Stimulated activated memory B cell treated with anti-CD40 and anti-IgM and Interleukin-4, amounts not matched to agents 10 μg/mL and 1 μg/mL and 100 μg/mL, for 72 hours (primary cell): ENCODE results near the gene NUDT16L1.

ENCODE experiments used
- ATAC-seq: fragments of 150-1000 bp; cut with Tn5 transposase; 2 replicates; pipeline ENCODE4 v1.10.0; 2021
- H3K27ac Mint-ChIP-seq: one replicate; pipeline ENCODE4 v1.8.0; 2022; ENCODE audit warnings: mild to moderate bottlenecking, mixed read lengths
- H3K27me3 Mint-ChIP-seq: one replicate; pipeline ENCODE4 v1.8.0; 2022; ENCODE audit warnings: mixed read lengths
- H3K36me3 Mint-ChIP-seq: one replicate; pipeline ENCODE4 v1.8.0; 2022; ENCODE audit warnings: mixed read lengths
- H3K4me1 Mint-ChIP-seq: one replicate; pipeline ENCODE4 v1.8.0; 2022; ENCODE audit warnings: mixed read lengths
- H3K4me3 Mint-ChIP-seq: one replicate; pipeline ENCODE4 v1.8.0; 2022; ENCODE audit warnings: mild to moderate bottlenecking, moderate library complexity, mixed read lengths
- H3K9me3 Mint-ChIP-seq: one replicate; pipeline ENCODE4 v1.8.0; 2022; ENCODE audit warnings: mixed read lengths

NUDT16L1 gene

GRCh38 chr16:4704491-4704890, 11.1 kb downstream of the NUDT16L1 start:
- Mint-ChIP-seq H3K4me3 (no peak overlapping the region), H3K27me3 (no peaks in the 10 kb centered on the region), H3K9me3 (no peaks in the 10 kb centered on the region), H3K4me1 (no peaks in the 10 kb centered on the region), H3K27ac (no peak overlapping the region), H3K36me3 (peaks cover 37% of the 10 kb centered on the region)
- ATAC-seq, result no peak

GRCh38 chr16:4704913-4705312, 11.6 kb downstream of the NUDT16L1 start:
- peaks cover 37% of the 10 kb centered on the region for H3K36me3 Mint-ChIP-seq
- no peaks in the 10 kb centered on the region for H3K4me1 Mint-ChIP-seq
- ATAC-seq, result no peak
- H3K4me3 Mint-ChIP-seq, result no peak overlapping the region
- H3K9me3 Mint-ChIP-seq, result no peaks in the 10 kb centered on the region
- no peaks in the 10 kb centered on the region for H3K27me3 Mint-ChIP-seq
- no peak overlapping the region for H3K27ac Mint-ChIP-seq

DNA sequence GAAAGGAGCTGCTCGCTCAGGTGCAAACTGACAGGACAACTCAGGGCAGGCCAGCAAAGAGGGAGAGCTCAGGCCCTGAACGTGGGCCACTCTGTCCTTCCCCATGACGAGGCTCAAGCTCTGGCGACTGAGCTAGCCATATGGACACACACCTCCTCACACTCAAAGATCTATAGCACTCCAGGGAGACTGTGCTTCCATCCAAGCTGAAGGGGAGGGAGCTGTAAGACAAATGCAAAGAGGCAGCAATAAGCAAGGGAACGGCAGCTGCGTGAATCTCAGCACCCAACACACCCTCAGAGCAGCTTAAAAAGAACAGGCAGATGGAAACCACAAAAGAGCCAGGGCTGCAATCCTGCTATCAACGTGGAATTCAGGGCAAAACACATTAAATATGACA, 13.5 kb downstream of the NUDT16L1 start:
- Mint-ChIP-seq H3K36me3 (peaks cover 40% of the 10 kb centered on the region), H3K9me3 (no peaks in the 10 kb centered on the region), H3K4me3 (no peak overlapping the region), H3K4me1 (no peaks in the 10 kb centered on the region), H3K27me3 (no peaks in the 10 kb centered on the region), H3K27ac (no peak overlapping the region)
- ATAC-seq, result no peak

DNA sequence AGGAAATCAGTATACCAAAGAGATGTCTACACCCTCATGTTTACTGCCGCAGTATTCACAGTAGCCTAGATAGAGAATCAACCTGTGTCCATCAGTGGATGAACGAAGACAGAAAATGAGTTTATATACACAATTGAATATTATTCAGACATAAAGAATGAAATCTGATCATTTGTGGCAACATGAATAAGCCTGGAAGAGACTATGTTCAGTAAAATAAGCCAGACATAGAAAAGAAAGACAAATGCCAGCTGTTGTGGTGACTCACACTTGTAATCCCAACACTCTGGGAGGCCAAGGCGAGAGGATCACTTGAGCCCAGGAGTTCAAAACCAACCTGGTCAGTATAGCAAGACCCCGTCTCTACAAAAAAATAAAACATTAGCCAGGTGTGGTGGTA, 16.1 kb downstream of the NUDT16L1 start:
- H3K4me3 Mint-ChIP-seq, result no peak overlapping the region
- H3K4me1 Mint-ChIP-seq, result no peaks in the 10 kb centered on the region
- H3K27ac Mint-ChIP-seq, result no peak overlapping the region

GRCh38 chr16:4713663-4714501, 20.5 kb downstream of the NUDT16L1 start:
- H3K9me3 Mint-ChIP-seq, result no peaks in the 10 kb centered on the region
- H3K27me3 Mint-ChIP-seq, result no peaks in the 10 kb centered on the region
- H3K4me3 Mint-ChIP-seq, result no peak overlapping the region
- H3K27ac Mint-ChIP-seq, result no peak overlapping the region
- peaks cover 9% of the 10 kb centered on the region for H3K4me1 Mint-ChIP-seq
- no peak for ATAC-seq
- peaks cover 34% of the 10 kb centered on the region for H3K36me3 Mint-ChIP-seq

More for the DNA sequence above, 16.1 kb downstream of the NUDT16L1 start:
- Mint-ChIP-seq H3K9me3 (no peaks in the 10 kb centered on the region), H3K36me3 (peaks cover 52% of the 10 kb centered on the region), H3K27me3 (no peaks in the 10 kb centered on the region)
- no peak for ATAC-seq

- no peak for ATAC-seq
- Mint-ChIP-seq H3K4me3 (no peak overlapping the region), H3K27me3 (no peaks in the 10 kb centered on the region), H3K9me3 (no peaks in the 10 kb centered on the region), H3K36me3 (peaks cover 26% of the 10 kb centered on the region), H3K4me1 (peaks cover 15% of the 10 kb centered on the region), H3K27ac (no peak overlapping the region)
These were observed 21.6 kb downstream of the NUDT16L1 start for GRCh38 chr16:4714996-4715395.

- peaks cover 16% of the 10 kb centered on the region for H3K36me3 Mint-ChIP-seq
- no peak for ATAC-seq
- H3K4me1 Mint-ChIP-seq, result peaks cover 15% of the 10 kb centered on the region
- H3K27me3 Mint-ChIP-seq, result no peaks in the 10 kb centered on the region
- H3K4me3 Mint-ChIP-seq, result no peak overlapping the region
- peak overlapping the region; percentile 14 for H3K27ac Mint-ChIP-seq
- no peaks in the 10 kb centered on the region for H3K9me3 Mint-ChIP-seq
These were observed 25.1 kb downstream of the NUDT16L1 start for GRCh38 chr16:4718466-4718865.

DNA sequence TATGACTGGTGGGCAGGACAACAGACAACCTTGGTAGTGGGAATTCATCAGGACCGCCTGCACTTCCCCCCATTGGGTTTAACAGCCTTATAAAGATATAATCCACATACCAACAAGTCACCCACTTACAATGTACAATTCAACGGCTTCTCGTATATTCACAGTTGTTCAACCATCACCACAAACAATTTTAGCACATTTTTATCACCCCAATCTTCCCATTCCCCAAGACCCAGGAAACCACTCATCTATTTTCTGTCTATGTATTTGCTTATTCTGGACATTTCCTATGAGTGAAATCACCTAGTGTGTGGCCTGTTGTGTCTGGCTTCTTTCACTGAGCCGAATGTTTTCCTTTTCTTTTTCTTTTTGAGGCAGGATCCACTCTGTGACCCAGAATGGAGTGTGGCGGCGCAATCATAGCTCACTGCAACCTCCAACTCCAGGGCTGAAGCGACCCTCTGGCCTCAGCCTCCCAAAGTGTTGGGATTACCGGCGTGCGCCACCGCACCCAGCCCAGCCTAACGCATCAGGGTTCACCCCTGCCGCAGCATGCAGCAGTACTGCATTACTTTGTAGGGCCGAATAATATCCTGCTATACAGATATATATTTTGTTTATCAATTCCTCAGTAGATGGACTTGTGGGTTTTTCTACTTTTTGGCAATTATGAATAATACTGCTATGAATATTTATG, 29.9 kb downstream of the NUDT16L1 start:
- H3K36me3 Mint-ChIP-seq, result peaks cover 26% of the 10 kb centered on the region
- no peaks in the 10 kb centered on the region for H3K27me3 Mint-ChIP-seq
- peaks cover 13% of the 10 kb centered on the region for H3K4me1 Mint-ChIP-seq
- no peak for ATAC-seq
- H3K4me3 Mint-ChIP-seq, result no peak overlapping the region
- H3K27ac Mint-ChIP-seq, result no peak overlapping the region
- no peaks in the 10 kb centered on the region for H3K9me3 Mint-ChIP-seq

- H3K27me3 Mint-ChIP-seq, result no peaks in the 10 kb centered on the region
- H3K4me3 Mint-ChIP-seq, result no peak overlapping the region
- H3K9me3 Mint-ChIP-seq, result no peaks in the 10 kb centered on the region
- H3K36me3 Mint-ChIP-seq, result peaks cover 26% of the 10 kb centered on the region
- H3K4me1 Mint-ChIP-seq, result no peaks in the 10 kb centered on the region
- no peak overlapping the region for H3K27ac Mint-ChIP-seq
- ATAC-seq, result no peak
These were observed 31.4 kb downstream of the NUDT16L1 start for GRCh38 chr16:4724661-4725270.

GRCh38 chr16:4726616-4727015, 33.3 kb downstream of the NUDT16L1 start:
- ATAC-seq, result no peak
- Mint-ChIP-seq H3K9me3 (no peaks in the 10 kb centered on the region), H3K27me3 (no peaks in the 10 kb centered on the region), H3K36me3 (peaks cover 26% of the 10 kb centered on the region), H3K27ac (no peak overlapping the region), H3K4me1 (no peaks in the 10 kb centered on the region), H3K4me3 (no peak overlapping the region)

GRCh38 chr16:4728676-4729075, 35.3 kb downstream of the NUDT16L1 start:
- Mint-ChIP-seq H3K9me3 (no peaks in the 10 kb centered on the region), H3K36me3 (peaks cover 18% of the 10 kb centered on the region), H3K4me1 (peaks cover 12% of the 10 kb centered on the region), H3K27ac (no peak overlapping the region), H3K4me3 (no peak overlapping the region), H3K27me3 (no peaks in the 10 kb centered on the region)
- no peak for ATAC-seq

DNA sequence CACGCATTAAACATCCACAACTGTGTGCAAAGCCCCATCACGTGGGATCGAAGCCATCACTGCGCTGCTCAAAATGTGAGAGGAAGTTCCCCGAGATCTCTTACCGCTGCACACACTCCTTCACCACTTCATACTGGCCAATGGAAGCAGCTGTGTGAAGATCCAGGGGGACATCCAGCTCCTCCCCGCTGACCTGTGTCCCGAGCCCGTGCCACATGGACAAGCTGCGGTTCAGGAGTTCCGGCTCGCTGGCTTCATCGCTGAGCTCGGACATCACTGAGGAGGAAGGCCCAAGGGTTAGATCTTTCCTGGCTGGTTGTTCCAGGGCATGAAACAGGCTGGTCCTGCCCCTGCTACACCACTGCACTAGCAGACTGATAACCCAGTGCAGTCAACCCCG, 36.5 kb downstream of the NUDT16L1 start:
- H3K36me3 Mint-ChIP-seq, result peaks cover 17% of the 10 kb centered on the region
- H3K27me3 Mint-ChIP-seq, result no peaks in the 10 kb centered on the region
- H3K9me3 Mint-ChIP-seq, result no peaks in the 10 kb centered on the region
- no peak for ATAC-seq
- no peak overlapping the region for H3K4me3 Mint-ChIP-seq
- no peak overlapping the region for H3K27ac Mint-ChIP-seq
- peaks cover 19% of the 10 kb centered on the region for H3K4me1 Mint-ChIP-seq

DNA sequence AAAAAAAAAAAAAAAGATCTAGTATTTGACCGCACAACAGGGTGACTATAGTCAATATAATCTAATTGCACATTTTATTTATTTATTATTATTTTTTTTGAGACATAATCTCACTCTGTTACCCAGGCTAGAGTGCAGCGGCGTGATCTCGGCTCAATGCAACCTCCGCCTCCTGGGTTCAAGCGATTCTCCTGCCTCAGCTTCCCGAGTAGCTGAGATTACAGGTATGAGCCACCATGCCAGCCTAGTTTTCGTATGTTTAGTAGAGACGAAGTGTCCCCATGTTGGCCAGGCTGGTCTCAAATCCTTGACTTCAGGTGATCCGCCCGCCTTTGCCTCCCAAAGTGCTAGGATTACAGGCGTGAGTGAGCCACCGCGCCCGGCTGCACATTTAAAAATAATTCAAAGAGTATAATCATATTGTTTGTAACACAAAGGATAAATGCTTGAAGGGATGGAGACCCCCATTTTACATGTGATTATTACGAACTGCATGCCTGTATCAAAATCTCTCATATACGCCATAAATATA, 39.9 kb downstream of the NUDT16L1 start:
- Mint-ChIP-seq H3K27ac (peak overlapping the region; percentile 84), H3K27me3 (no peaks in the 10 kb centered on the region), H3K9me3 (no peaks in the 10 kb centered on the region), H3K36me3 (no peaks in the 10 kb centered on the region), H3K4me1 (peaks cover 27% of the 10 kb centered on the region), H3K4me3 (peak overlapping the region; percentile 91)
- no peak for ATAC-seq

- H3K27ac Mint-ChIP-seq, result peak overlapping the region; percentile 84
- no peaks in the 10 kb centered on the region for H3K36me3 Mint-ChIP-seq
- no peaks in the 10 kb centered on the region for H3K27me3 Mint-ChIP-seq
- ATAC-seq, result peak; percentile 28
- peaks cover 27% of the 10 kb centered on the region for H3K4me1 Mint-ChIP-seq
- H3K9me3 Mint-ChIP-seq, result no peaks in the 10 kb centered on the region
- H3K4me3 Mint-ChIP-seq, result peak overlapping the region; percentile 91
These were observed 40.3 kb downstream of the NUDT16L1 start for GRCh38 chr16:4733747-4734062.

DNA sequence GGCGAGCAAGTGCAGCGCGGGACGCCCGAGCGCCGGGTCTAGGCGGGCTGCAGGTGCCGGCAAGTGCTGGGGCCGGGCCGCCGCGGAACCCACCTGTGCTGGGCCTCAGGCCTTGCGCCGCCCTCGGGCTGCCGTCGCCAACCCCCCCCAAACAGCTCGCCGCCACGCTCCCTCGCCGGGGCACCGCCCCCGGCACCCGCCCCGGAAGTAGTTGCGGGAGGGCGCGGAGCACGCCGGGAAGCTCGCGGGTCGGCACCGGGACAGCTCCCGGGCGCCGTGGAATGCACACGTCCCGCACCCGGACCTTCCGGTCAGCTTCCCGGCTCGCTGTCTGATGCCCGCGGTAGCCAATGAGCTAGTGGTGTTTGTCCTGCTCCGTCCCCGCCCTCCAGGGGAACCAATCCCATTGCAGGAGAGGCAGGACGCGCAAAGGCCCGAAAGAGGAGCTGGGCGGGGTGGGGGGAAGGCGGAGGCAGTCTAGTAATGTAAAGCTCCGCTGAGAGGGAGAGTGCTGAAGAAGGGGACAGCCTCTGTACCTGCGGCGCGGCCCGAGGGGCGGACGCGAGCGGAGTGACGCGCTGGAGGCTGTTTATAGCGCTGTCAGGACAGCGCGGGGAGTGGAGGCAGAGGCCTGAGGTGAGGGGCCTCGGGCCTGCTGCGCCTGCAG, 40.8 kb downstream of the NUDT16L1 start, which contains the start of the genes ANKS3 and DNAAF8:
TSS of gene ANKS3 (minus strand) at position 209 of the 667 bp plus-strand sequence. CDS start 4,122 bp downstream, outside the sequence.
TSS of gene DNAAF8 (plus strand) at position 475 of the 667 bp plus-strand sequence. CDS start 1,978 bp downstream, outside the sequence.
- Mint-ChIP-seq H3K36me3 (no peaks in the 10 kb centered on the region), H3K4me1 (peaks cover 27% of the 10 kb centered on the region), H3K9me3 (no peaks in the 10 kb centered on the region), H3K4me3 (peak within 1 kb of the TSS; percentile 91), H3K27ac (peak within 1 kb of the TSS; percentile 84), H3K27me3 (no peaks in the 10 kb centered on the region)
- ATAC-seq, result peak; percentile 91
